T-helper 1 cell treated with Interleukin-12 subunit alpha and Interleukin-12 subunit beta and Interleukin-4 antibody, amounts not matched to agents 30 ng/mL and 1 ng/mL, for 36 hours (primary cell): ENCODE data around the gene ADAM12. TPM values are rescaled to one million over a fixed set of nuclear protein-coding genes. Genes with fewer than 3 reads are reported as not detected.

Experiments used
- intact Hi-C: fragments of 100-400 bp; cut with micrococcal nuclease; formaldehyde crosslinking; loops from one replicate; pipeline ENCODE4 v1.15.1; 2024
- total RNA-seq: library from RNA; stranded (reverse); gene quantifications from 2 replicates; pipeline ENCODE4 v1.2.3, GENCODE V29; 2022

ADAM12 gene
- total RNA-seq, 1 donor from 2014 or later: 0.07 TPM

- intact Hi-C loops: no loop called here
These were observed 293.7 kb downstream of the ADAM12 start for GRCh38 chr10:126094537-126094936.

- intact Hi-C loops: no loop called here
These were observed 295.7 kb downstream of the ADAM12 start for GRCh38 chr10:126092366-126093215.

DNA sequence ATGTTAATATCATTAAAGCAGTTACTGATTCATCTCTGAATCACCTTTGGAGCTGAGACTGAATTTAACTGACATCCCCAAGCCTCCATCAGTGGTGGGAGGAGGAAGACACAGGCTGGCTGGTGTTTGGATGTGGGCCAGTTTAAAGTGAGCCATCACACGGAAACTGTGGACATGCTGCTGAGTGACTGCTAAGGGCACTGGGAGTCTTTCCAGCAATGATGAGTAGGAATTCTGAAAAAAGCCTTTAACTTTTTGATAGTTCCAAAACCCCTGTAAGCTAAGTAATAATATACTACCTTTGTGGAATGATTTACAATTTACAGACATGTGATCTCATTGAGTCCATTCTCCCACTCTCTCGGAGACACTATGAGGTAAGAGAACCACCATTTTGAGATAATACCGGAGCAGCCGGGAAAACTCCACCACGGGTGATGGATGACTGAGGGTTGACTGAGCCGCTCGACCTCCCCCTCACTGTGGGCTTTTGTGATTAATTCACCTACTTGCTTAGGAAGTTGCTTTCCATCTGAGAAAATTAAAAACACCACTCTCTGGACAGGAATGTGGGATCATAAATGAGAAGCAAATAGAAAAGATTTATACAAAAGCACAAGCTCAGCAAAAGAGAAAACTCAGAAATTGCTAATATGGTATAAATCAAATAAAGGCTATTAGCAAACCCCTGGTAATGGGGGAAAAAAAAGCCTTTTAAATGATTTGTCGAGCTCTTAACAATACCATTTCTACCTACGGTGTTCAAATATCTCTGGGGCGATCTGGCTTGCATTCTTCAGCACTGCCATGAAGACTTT lies 297.2 kb downstream of the ADAM12 start:
- intact Hi-C loops: no loop called here

DNA sequence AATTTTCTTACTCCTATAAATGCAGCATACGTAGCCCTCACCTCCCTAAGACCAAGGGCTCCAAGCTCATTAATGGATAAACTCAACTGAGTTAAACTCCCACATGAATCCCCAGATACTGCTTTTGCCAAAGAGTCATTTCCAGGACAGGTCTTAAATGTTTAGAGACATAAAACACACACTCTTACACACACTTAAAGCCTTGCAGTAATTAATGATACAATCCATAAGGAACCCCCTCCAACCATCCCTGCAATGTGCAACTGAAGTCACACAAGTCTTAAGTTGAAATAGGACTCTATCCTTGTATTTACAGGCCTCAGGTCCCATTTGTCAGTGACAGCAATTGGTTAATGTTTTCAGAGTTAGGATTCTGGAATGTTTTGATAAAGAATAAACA lies 297.8 kb downstream of the ADAM12 start:
- intact Hi-C loops: no loop called here

DNA sequence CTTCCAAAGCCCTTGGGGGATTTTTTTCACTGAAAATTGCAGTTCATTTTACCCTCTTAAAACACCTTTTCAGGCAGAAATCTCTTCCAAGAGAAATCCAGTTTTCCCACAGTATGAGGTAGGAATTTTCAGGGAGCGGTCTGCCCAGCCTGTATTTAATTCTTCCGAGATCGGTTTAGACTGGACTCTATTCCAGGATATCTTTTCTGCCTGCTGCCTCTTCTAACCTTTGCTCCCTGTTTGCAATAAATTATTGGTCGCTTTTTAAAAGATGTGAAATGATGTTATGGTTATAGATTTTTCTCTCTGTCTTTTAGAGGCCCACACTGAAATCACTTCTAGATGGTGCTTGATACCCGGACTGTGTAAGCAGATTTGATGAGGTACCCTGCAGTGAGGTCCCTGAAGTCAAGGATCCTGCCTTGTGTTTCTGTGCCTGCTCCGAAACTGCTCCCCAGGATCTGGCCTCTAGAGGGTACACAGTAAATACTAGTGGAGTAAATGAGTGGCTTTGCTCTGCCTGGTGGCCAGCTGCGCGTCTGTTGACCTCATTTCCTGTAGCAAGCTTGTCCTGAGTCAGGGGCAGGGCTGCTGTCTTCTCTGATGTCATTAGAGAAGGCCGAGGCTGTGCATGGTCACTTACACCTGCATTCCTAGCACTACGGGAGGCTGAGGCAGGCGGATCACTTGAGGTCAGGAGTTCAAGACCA lies 300.3 kb downstream of the ADAM12 start:
- intact Hi-C loops: no loop called here

DNA sequence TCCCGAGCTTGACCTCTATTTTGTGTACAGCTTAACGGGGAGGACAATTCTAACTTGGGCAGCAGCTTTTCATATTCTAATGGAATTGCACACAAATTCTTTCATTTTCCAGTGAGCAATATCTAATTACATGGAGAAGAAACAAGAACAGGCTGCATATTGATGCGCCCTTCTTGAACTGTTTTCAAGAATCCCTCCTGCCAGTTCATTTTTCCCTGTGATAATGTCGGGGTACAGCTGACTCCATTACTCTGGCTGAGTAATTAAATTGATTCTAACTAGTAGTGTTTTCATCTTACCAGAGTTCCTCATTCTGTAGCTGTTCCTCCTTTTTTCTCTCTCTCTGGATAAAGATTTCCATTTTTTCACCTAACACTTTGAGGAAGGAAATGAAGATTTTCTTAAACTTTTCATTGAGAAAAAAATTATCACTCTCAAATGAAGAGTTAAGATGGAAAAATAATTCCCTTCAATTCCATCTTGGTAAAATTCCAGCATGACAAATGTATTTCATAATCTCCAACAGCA lies 301.1 kb downstream of the ADAM12 start:
- intact Hi-C loops: no loop called here

GRCh38 chr10:126085806-126086205 lies 302.5 kb downstream of the ADAM12 start:
- intact Hi-C loops: no loop called here

- intact Hi-C loops: no loop called here
These were observed 303.9 kb downstream of the ADAM12 start for GRCh38 chr10:126084369-126084768.

DNA sequence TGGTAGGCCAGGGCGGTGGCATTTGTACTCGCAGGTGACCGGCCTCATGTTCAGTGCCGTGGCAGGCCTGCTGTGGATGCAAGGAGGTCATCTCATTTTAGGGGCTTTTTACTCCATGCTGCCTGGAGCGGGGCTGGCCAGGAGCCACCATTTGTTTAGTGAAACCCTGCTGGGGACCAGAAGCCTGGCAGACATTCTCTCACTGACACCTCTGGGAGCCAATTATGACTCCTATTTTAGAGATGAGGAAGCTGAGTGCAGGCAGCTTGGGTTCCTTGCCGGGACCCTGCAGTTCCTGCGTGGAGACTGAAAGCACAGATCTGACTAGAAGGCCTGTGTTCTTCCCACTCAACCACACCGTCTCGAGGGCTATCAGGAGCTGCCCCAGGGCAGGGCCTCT lies 305.3 kb downstream of the ADAM12 start:
- intact Hi-C loops: no loop called here

DNA sequence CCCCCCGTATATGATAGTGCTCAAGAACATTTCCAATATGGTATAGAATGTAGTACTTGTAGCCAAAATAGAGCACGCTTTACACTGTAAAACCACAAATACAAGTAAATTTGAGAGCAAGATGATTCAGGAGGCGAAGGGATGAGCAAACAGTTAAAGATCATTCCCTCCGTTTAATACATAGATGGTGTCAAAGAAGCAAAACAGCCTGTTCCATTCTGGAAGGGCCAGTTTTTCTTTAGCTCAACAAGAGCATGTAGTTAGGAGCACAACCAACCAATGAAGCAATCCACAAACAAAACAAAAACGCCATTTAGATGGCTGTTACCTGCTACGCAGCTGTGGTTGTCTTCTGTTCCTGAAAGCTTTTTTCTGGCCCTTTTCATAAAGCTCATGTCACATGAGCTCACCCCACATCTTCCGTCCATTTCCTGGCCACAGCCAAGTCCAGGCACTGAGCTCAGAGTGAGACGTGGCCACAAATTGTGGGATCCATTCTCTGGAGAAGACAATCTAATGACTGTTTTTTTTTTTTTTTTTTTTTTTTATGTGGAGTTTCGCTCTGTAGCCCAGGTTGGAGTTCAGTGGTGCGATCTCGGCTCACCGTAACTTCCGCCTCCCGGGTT lies 306.3 kb downstream of the ADAM12 start:
- intact Hi-C loops: no loop called here

DNA sequence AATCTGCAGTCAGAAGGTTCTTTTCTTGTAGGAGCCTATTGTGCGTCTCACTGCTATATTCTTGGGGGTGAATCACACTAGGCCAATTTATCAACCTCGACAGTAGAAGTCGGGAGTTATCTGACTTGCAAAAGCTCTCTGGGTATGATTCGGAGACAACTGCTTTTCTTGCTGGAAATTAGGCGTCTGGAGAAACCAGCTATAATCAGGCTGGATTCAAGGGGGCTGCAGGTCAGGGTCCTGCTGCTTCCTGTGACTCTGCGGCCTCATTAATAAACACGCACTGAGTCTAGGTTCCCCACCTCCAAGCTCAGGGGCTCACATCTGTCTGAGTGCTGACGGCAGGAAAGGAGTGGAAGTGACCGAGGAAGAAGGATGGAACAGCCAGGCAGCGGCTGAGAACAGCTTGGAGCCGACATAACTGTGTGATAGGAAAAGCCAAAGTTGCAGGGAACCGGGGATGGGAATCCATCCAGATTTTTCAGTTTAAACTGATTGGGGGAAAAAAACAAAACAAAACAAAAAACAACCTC lies 307.3 kb downstream of the ADAM12 start:
- intact Hi-C loops: no loop called here

DNA sequence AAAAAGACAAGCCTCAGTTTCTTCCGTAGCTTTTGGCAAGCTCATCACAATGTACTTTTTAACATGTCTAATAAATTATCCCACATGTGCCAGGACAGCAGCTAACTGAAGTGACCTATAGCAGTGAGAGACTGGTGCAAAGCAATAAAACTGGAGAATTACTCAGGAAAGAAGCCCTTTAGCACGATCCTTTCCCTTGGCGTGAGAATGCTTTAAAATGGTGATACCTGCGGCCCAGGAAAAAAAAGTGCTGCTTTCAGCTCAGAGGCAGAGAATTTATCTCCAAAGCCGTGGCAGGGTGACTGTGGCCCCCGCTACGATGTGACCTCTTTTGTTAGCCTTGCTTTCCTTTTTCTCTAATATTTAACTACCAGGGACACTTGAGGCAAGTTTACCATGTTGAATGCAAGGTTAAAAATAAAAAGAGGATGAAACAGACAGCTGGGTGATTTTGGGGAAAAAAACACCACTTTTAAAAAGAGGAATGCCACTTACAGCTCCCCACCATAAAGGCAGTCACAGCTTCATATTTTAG lies 307.9 kb downstream of the ADAM12 start:
- intact Hi-C loops: no loop called here

GRCh38 chr10:126075009-126075408 lies 313.3 kb downstream of the ADAM12 start:
- intact Hi-C loops: no loop called here

- intact Hi-C loops: no loop called here
These were observed 314.0 kb downstream of the ADAM12 start for GRCh38 chr10:126074291-126074690.

DNA sequence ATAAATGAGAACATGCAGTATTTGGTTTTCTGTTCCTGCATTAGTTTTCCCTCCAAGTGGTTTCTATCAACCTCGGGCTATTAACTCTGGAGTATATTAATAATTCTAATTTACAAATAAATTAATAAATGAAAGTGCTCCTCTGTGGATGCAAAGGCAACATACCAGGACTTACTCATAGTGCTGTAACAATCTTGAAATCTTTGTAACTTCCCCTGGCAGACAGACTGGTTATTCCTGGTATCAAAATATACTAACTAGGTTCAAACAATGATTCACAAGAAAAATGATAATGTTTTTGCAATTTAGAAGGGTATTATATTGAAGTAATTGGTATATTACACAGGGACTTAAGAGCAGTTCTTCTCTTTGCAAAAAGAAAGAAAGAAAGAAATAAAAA lies 314.7 kb downstream of the ADAM12 start:
- intact Hi-C loops: no loop called here

- intact Hi-C loops: no loop called here
These were observed 315.7 kb downstream of the ADAM12 start for GRCh38 chr10:126072622-126073021.

DNA sequence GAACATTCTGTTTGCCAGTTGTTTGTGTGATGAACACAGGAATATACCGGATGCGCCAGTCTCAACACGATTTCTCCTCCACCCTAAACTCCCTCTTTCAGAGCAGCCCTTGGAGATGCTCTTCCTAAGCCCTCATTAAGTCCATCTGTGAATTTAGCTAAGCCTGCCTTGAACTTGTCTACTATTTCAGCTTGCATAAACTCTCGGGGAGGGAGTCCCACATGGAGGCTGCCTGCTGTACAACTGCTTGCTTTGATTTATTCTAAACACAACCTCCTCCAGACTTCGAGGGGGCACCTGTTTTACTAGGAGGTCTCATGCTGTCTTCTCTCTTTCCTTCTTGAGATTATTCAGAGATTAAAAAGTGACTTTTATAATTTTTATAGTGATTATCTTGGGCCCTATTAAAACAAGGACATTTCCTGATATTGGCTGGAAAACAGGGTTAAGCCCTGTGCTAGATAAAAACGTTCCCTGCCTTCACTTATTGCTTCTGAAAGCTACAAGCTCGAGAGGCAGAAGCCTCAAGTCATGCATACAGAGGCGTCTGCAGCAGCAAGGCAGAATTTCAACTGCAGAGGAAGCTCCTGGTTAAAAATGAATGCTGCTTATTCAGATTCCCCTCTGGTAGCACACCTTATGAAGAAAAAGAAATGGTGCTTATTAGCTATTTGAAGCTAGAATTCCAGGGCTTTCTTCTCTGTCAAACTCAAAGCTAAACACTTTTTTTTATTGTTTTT lies 317.6 kb downstream of the ADAM12 start:
- intact Hi-C loops: no loop called here

- intact Hi-C loops: no loop called here
These were observed 320.0 kb downstream of the ADAM12 start for GRCh38 chr10:126068322-126068721.

DNA sequence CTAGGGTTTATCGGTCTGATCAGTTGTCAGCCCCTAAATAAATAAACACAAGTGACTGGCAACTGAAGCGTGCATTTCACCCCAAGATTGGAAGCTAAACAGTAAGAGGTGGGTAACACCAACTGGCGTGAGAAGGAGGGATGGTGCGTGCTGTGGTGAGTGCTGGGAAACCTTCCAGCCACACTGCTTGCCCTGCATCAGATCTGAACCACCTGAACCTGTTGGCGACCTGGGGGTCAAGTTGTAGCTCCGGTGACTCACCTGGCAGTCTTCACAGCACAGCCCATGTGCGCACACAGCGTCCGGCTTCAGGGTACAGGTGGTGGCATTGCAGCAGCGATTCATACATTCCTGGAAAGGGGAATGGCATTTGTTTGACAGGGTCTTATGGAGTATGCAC lies 321.8 kb downstream of the ADAM12 start:
- intact Hi-C loops: no loop called here
